ENCODE data around the gene FBXL2. TPM values are rescaled to one million over a fixed set of nuclear protein-coding genes. Genes with fewer than 3 reads are reported as not detected.

Gene FBXL2
- total RNA-seq, 1 donor from 2014 or later = 21.6 TPM

- TF ChIP-seq, protein P1, sequence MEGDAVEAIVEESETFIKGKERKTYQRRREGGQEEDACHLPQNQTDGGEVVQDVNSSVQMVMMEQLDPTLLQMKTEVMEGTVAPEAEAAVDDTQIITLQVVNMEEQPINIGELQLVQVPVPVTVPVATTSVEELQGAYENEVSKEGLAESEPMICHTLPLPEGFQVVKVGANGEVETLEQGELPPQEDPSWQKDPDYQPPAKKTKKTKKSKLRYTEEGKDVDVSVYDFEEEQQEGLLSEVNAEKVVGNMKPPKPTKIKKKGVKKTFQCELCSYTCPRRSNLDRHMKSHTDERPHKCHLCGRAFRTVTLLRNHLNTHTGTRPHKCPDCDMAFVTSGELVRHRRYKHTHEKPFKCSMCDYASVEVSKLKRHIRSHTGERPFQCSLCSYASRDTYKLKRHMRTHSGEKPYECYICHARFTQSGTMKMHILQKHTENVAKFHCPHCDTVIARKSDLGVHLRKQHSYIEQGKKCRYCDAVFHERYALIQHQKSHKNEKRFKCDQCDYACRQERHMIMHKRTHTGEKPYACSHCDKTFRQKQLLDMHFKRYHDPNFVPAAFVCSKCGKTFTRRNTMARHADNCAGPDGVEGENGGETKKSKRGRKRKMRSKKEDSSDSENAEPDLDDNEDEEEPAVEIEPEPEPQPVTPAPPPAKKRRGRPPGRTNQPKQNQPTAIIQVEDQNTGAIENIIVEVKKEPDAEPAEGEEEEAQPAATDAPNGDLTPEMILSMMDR (conservative IDR thresholded peaks at IDR 0.05) = no peak
- no peak overlapping the region for H3K4me3 Mint-ChIP-seq
- peaks cover 7% of the 10 kb centered on the region for H3K4me1 Mint-ChIP-seq (ENCODE audit: unreplicated experiment)
- no peaks in the 10 kb centered on the region for H3K9me3 Mint-ChIP-seq
- no peak overlapping the region for H3K27ac Mint-ChIP-seq
- H3K36me3 Mint-ChIP-seq = peaks cover 14% of the 10 kb centered on the region
- no peak for DNase-seq (ENCODE audit: extremely low spot score, unreplicated experiment)
- H3K27me3 Mint-ChIP-seq = no peaks in the 10 kb centered on the region
Measured at GRCh38 chr3:33377489-33377888, 100.2 kb downstream of the FBXL2 start.

GRCh38 chr3:33377931-33378330 is 100.7 kb downstream of the FBXL2 start:
- Mint-ChIP-seq H3K36me3 (peaks cover 17% of the 10 kb centered on the region), H3K4me1 (ENCODE audit: unreplicated experiment) (peaks cover 2% of the 10 kb centered on the region), H3K27ac (no peak overlapping the region), H3K27me3 (no peaks in the 10 kb centered on the region), H3K9me3 (no peaks in the 10 kb centered on the region), H3K4me3 (no peak overlapping the region)
- no peak for DNase-seq (ENCODE audit: extremely low spot score, unreplicated experiment)
- TF ChIP-seq, protein P1 (conservative IDR thresholded peaks at IDR 0.05) = no peak

DNA sequence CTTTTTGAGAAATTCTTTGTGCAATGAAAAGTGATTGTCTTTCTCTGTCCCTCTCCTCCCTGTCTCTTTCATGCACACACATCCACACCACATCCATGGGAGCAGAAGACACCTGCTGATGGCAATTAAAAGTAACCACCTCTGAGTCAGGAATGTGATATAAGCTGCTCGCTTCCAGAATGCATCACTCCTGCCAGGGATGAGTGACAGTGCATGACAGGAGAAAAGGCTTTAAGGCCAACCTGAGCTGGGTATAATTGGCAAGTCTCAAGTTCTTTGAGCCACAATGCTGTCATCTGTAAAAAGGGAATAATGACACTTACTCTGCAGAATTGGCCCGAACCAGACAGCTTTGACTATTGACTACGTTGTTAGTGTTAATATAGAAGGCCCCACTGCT is 103.4 kb downstream of the FBXL2 start:
- TF ChIP-seq, protein P1 (conservative IDR thresholded peaks at IDR 0.05) = no peak

GRCh38 chr3:33383951-33384350 is 106.7 kb downstream of the FBXL2 start:
- no peak overlapping the region for H3K27ac Mint-ChIP-seq
- H3K4me1 Mint-ChIP-seq (ENCODE audit: unreplicated experiment) = no peaks in the 10 kb centered on the region
- no peaks in the 10 kb centered on the region for H3K27me3 Mint-ChIP-seq
- TF ChIP-seq, protein P1 (conservative IDR thresholded peaks at IDR 0.05) = no peak
- no peak overlapping the region for H3K4me3 Mint-ChIP-seq
- peaks cover 21% of the 10 kb centered on the region for H3K36me3 Mint-ChIP-seq
- DNase-seq (ENCODE audit: extremely low spot score, unreplicated experiment) = no peak
- no peaks in the 10 kb centered on the region for H3K9me3 Mint-ChIP-seq

More for the DNA sequence above, 103.4 kb downstream of the FBXL2 start:
- no peak for DNase-seq (ENCODE audit: extremely low spot score, unreplicated experiment)
- Mint-ChIP-seq H3K4me3 (no peak overlapping the region), H3K27ac (no peak overlapping the region), H3K36me3 (peaks cover 19% of the 10 kb centered on the region), H3K27me3 (no peaks in the 10 kb centered on the region), H3K4me1 (ENCODE audit: unreplicated experiment) (no peaks in the 10 kb centered on the region), H3K9me3 (no peaks in the 10 kb centered on the region)

GRCh38 chr3:33385423-33385822 is 108.2 kb downstream of the FBXL2 start:
- Mint-ChIP-seq H3K27ac (no peak overlapping the region), H3K36me3 (peaks cover 25% of the 10 kb centered on the region), H3K4me3 (no peak overlapping the region), H3K27me3 (no peaks in the 10 kb centered on the region), H3K9me3 (no peaks in the 10 kb centered on the region), H3K4me1 (ENCODE audit: unreplicated experiment) (no peaks in the 10 kb centered on the region)
- DNase-seq (ENCODE audit: extremely low spot score, unreplicated experiment) = no peak
- TF ChIP-seq, protein P1 (conservative IDR thresholded peaks at IDR 0.05) = no peak

DNA sequence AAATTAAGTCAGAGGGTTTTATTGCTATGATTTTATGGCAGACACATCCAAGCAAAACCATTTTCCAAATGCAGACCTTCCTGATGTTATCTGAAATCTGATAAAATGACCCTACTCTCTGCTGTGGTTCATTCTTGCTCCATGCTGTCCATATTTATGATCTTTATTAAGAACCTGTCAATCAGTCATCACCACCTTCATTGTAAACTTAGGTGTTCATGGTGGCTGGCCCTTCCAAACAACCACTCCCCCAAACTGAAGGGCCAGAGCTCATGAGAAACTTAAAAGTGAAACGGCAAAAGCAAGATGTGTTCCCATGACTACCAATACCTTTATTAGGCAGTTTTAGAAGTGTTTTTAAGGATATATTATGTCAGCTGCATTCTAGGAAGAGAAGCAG is 109.4 kb downstream of the FBXL2 start:
- no peak overlapping the region for H3K4me3 Mint-ChIP-seq
- peaks cover 25% of the 10 kb centered on the region for H3K36me3 Mint-ChIP-seq
- no peaks in the 10 kb centered on the region for H3K9me3 Mint-ChIP-seq
- no peaks in the 10 kb centered on the region for H3K4me1 Mint-ChIP-seq (ENCODE audit: unreplicated experiment)
- H3K27me3 Mint-ChIP-seq = no peaks in the 10 kb centered on the region
- H3K27ac Mint-ChIP-seq = no peak overlapping the region
- TF ChIP-seq, protein P1 (conservative IDR thresholded peaks at IDR 0.05) = no peak
- no peak for DNase-seq (ENCODE audit: extremely low spot score, unreplicated experiment)
